Activated CD8-positive, alpha-beta T cell treated with anti-CD3 and anti-CD28 coated beads for 36 hours (primary cell): ENCODE measurements around the gene CAMK1D. TPM values are rescaled to one million over a fixed set of nuclear protein-coding genes. Genes with fewer than 3 reads are reported as not detected.
A peak's percentile ranks its signal among the peaks of the same experiment; 100 is the strongest.

Source experiments
- ATAC-seq: fragments of 200-7000 bp; cut with Tn5 transposase; one replicate; pipeline ENCODE4 v1.10.0; 2021; ENCODE audit warnings: mild to moderate bottlenecking, moderate library complexity
- CTCF ChIA-PET: fragments of 350-600 bp; sonication (Branson Sonifier 250); formaldehyde crosslinking; loops from one replicate; lab custom pipeline; 2021; ENCODE audit warnings: antibody characterized with exemption; lab: Charles Lee
- POLR2A ChIA-PET: fragments of 350-600 bp; sonication (Branson Sonifier 250); formaldehyde crosslinking; loops from one replicate; lab custom pipeline; 2021; ENCODE audit warnings: antibody characterized with exemption; lab: Charles Lee
- DNase-seq: peaks from one replicate; pipeline ENCODE4 v3.0.0-alpha.2; 2020
- H3K27ac Mint-ChIP-seq: one replicate; pipeline ENCODE4 v1.8.0; 2021; ENCODE audit warnings: mild to moderate bottlenecking, mixed read lengths
- H3K27me3 Mint-ChIP-seq: one replicate; pipeline ENCODE4 v1.8.0; 2021; ENCODE audit warnings: mixed read lengths
- H3K36me3 Mint-ChIP-seq: one replicate; pipeline ENCODE4 v1.8.0; 2021; ENCODE audit warnings: low read depth, mixed read lengths
- H3K4me1 Mint-ChIP-seq: one replicate; pipeline ENCODE4 v1.8.0; 2021; ENCODE audit warnings: low read depth, mixed read lengths
- H3K4me3 Mint-ChIP-seq: one replicate; pipeline ENCODE4 v1.8.0; 2021; ENCODE audit warnings: mild to moderate bottlenecking, moderate library complexity, mixed read lengths
- H3K9me3 Mint-ChIP-seq: one replicate; pipeline ENCODE4 v1.8.0; 2021; ENCODE audit warnings: mixed read lengths
- CTCF ChIP-seq: fragments of 200-600 bp; IDR thresholded peaks from one replicate; pipeline ENCODE4 v1.8.0; 2022; ENCODE audit warnings: antibody characterized with exemption, mild to moderate bottlenecking
- intact Hi-C: fragments of 100-400 bp; cut with micrococcal nuclease; formaldehyde crosslinking; loops from one replicate; pipeline ENCODE4 v1.10.0; 2022
- total RNA-seq, 2 experiments: library from RNA; stranded (reverse); gene quantifications; one replicate each; pipeline ENCODE4 v1.2.3, GENCODE V29; 2021

Gene CAMK1D
- total RNA-seq, 2 experiments from 2014 or later = 13.8 TPM

GRCh38 chr10:12728494-12728893 lies 379.1 kb downstream of the CAMK1D start:
- intact Hi-C loops = no loop called here
- no peak for DNase-seq
- H3K4me3 Mint-ChIP-seq = no peak overlapping the region
- no peaks in the 10 kb centered on the region for H3K36me3 Mint-ChIP-seq
- peaks cover 14% of the 10 kb centered on the region for H3K4me1 Mint-ChIP-seq
- H3K27me3 Mint-ChIP-seq = no peaks in the 10 kb centered on the region
- ChIA-PET POLR2A (no interaction called here), CTCF (no interaction called here)
- no peak overlapping the region for H3K27ac Mint-ChIP-seq
- no peaks in the 10 kb centered on the region for H3K9me3 Mint-ChIP-seq
- TF ChIP-seq CTCF = no peak
- no peak for ATAC-seq

DNA sequence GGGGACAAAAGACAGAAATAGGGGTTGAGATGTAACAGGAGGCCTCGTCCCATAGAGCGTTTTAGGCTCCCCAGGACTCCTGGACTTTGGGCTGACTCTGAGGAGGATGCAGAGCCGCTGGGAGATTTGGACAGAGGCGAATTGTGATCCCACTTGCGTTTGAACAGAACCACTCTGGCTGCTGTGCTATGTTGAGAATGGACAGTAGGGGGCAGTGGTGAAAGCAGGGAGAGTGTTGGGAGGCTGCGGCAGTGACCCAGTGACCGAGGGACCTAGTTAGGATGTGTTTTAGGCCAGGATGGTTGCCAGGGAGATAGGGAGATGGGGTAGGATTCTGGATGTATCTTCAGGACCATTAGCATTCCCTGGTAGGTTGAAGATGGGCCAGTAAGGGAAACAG lies 380.5 kb downstream of the CAMK1D start:
- H3K27ac Mint-ChIP-seq = no peak overlapping the region
- CTCF ChIA-PET = interaction anchor here (0.7 to 1.1 kb wide), 2 partner anchors 8 to 172 kb away, joined by 3 to 6 read pairs; no protein-coding TSS in a partner anchor
- peaks cover 5% of the 10 kb centered on the region for H3K4me1 Mint-ChIP-seq
- TF ChIP-seq CTCF = peak; percentile 38
- no peaks in the 10 kb centered on the region for H3K9me3 Mint-ChIP-seq
- intact Hi-C loops = no loop called here
- H3K4me3 Mint-ChIP-seq = no peak overlapping the region
- H3K36me3 Mint-ChIP-seq = no peaks in the 10 kb centered on the region
- DNase-seq (peak; percentile 15), ATAC-seq (no peak)
- H3K27me3 Mint-ChIP-seq = no peaks in the 10 kb centered on the region
- POLR2A ChIA-PET = no interaction called here

GRCh38 chr10:12730809-12731519 lies 381.6 kb downstream of the CAMK1D start:
- H3K27me3 Mint-ChIP-seq = no peaks in the 10 kb centered on the region
- intact Hi-C loops = no loop called here
- H3K27ac Mint-ChIP-seq = no peak overlapping the region
- H3K9me3 Mint-ChIP-seq = no peaks in the 10 kb centered on the region
- ATAC-seq = no peak
- ChIA-PET POLR2A (no interaction called here), CTCF (interaction anchor here (0.7 to 1.1 kb wide), 2 partner anchors 73 to 171 kb away, joined by 3 to 6 read pairs; no protein-coding TSS in a partner anchor)
- H3K4me3 Mint-ChIP-seq = no peak overlapping the region
- no peaks in the 10 kb centered on the region for H3K36me3 Mint-ChIP-seq
- DNase-seq = no peak
- no peak for TF ChIP-seq CTCF
- H3K4me1 Mint-ChIP-seq = no peaks in the 10 kb centered on the region

DNA sequence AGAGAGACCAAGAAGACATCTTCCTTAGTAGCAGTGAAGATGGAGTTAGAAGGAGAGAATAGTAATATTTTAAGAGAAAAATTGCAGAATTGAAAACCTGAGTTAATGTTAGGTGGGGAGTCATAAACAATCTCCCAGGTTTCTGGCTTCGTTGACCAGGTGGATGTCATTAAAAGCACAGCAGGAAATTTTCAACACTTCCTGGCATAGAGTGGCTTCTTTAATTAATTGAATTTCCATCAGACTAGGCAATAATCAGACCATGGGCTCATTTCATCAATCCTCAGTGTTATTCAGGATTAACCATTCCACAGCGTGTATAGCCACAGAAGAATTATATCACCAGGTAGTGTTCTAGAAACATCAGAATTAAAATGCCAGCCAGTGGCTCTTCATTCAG lies 383.9 kb downstream of the CAMK1D start:
- H3K27me3 Mint-ChIP-seq = no peaks in the 10 kb centered on the region
- ATAC-seq (no peak), DNase-seq (no peak)
- H3K9me3 Mint-ChIP-seq = no peaks in the 10 kb centered on the region
- TF ChIP-seq CTCF = no peak
- no peak overlapping the region for H3K4me3 Mint-ChIP-seq
- intact Hi-C loops = no loop called here
- POLR2A ChIA-PET = no interaction called here
- no peak overlapping the region for H3K27ac Mint-ChIP-seq
- no peaks in the 10 kb centered on the region for H3K4me1 Mint-ChIP-seq
- no peaks in the 10 kb centered on the region for H3K36me3 Mint-ChIP-seq
- CTCF ChIA-PET = no interaction called here

DNA sequence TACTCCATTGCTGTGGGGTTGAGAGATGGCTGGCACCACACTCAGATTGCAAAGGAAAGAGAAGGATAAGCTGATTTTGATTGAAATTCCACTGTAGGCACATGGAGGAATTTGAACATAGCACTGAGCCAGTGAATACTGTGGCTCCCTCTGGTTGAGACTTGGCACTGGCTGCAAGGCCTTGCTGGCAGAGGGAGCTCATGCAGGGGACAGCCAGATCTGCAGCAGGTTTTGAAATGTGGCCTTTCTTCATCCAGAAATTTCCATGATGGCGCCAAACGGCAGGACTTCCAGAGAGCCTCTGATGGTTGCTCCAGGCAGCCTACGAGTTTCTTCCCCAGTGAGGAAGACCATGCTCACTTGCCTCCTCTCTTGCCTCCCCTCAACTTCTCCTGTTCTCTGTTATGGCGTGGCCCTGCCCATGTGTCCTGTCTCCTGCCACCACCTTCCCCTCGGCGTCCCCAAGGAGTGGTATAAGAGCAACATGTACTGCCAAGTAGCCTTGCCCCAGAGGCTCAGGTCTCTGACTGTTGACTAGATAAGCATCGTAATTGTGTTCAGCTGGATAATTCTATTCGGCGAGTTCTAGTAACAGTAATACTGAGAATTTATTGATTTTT lies 386.6 kb downstream of the CAMK1D start:
- Mint-ChIP-seq H3K36me3 (no peaks in the 10 kb centered on the region), H3K27me3 (no peaks in the 10 kb centered on the region), H3K27ac (no peak overlapping the region), H3K9me3 (no peaks in the 10 kb centered on the region), H3K4me3 (no peak overlapping the region), H3K4me1 (no peaks in the 10 kb centered on the region)
- intact Hi-C loops = no loop called here
- CTCF ChIA-PET = no interaction called here
- no peak for DNase-seq
- ATAC-seq = no peak
- TF ChIP-seq CTCF = no peak
- POLR2A ChIA-PET = no interaction called here
